GM12864 (cell line): Measurements from ENCODE around the gene MRGPRF.
"Not testable (repeated sequence)": the region's sequence is repeated elsewhere in the genome, so short reads cannot be mapped to it uniquely, and the experiment has no call there.

Experiments
- DNase-seq: peaks from one replicate; pipeline ENCODE4 v3.0.0-alpha.2; 2011; ENCODE audit warnings: low read depth
- H3K4me3 ChIP-seq: 2 replicates; pipeline ENCODE4 v1.5.1; 2011; ENCODE audit warnings: mild to moderate bottlenecking, low read depth, low read length, control low read depth
- TF ChIP-seq, protein P1 (sequence below): IDR thresholded peaks from 2 replicates; pipeline ENCODE4 v1.5.1; 2011; ENCODE audit warnings: low read depth, mild to moderate bottlenecking, moderate library complexity, low read length, control low read depth, inconsistent platforms; ENCODE audit errors: missing control alignments

The MRGPRF gene

DNA sequence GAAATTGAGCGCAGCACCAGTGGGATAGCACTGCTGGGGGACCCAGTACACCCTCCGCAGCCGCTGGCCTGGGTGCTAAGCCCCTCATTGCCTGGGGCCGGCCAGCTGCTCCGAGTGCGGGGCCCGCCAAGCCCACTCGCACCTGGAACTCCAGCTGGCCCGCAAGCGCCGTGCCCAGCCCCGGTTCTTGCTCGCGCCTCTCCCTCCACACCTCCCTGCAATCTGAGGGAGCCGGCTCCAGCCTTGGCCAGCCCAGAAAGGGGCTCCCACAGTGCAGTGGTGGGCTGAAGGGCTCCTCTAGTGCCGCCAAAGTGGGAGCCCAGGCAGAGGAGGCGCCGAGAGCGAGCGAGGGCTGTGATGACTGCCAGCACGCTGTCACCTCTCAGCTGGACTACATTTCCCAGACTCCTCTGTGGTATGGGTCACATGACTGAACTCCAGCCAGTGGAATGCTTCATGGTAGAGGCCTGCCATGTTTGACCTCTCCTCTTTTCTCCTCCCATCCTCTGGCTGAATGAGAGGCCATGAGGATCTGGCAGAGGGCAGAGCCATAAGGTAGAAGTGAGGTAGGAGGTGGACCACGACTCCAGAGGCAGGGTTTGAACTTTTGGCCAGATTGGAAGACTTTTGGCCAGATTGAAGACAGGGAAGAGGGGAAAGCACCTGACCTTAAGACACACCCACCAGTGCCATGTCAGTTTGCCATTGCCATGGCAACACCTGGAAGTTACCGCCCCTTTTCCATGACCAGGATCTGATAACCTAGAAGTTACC is 38.4 kb downstream of the MRGPRF start:
- no peak for DNase-seq
- no peak overlapping the region for H3K4me3 ChIP-seq
- TF ChIP-seq, protein P1, sequence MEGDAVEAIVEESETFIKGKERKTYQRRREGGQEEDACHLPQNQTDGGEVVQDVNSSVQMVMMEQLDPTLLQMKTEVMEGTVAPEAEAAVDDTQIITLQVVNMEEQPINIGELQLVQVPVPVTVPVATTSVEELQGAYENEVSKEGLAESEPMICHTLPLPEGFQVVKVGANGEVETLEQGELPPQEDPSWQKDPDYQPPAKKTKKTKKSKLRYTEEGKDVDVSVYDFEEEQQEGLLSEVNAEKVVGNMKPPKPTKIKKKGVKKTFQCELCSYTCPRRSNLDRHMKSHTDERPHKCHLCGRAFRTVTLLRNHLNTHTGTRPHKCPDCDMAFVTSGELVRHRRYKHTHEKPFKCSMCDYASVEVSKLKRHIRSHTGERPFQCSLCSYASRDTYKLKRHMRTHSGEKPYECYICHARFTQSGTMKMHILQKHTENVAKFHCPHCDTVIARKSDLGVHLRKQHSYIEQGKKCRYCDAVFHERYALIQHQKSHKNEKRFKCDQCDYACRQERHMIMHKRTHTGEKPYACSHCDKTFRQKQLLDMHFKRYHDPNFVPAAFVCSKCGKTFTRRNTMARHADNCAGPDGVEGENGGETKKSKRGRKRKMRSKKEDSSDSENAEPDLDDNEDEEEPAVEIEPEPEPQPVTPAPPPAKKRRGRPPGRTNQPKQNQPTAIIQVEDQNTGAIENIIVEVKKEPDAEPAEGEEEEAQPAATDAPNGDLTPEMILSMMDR = no peak

DNA sequence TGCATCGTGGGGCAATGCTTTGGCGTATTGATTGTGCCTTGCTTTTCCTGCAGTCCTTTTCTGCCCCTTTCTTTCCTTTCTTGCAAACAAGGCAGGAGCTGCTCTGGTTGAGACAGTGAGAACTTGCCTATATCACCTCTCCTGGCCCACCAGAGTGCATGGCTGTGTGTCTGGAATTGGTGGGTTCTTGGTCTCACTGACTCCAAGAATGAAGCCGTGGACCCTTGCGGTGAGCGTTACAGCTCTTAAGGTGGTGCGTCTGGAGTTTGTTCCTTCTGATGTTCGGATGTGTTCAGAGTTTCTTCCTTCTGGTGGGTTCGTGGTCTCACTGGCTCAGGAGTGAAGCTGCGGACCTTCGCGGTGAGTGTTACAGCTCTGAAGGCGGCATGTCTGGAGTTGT is 39.3 kb downstream of the MRGPRF start:
- not testable (repeated sequence) for DNase-seq, H3K4me3 ChIP-seq

DNA sequence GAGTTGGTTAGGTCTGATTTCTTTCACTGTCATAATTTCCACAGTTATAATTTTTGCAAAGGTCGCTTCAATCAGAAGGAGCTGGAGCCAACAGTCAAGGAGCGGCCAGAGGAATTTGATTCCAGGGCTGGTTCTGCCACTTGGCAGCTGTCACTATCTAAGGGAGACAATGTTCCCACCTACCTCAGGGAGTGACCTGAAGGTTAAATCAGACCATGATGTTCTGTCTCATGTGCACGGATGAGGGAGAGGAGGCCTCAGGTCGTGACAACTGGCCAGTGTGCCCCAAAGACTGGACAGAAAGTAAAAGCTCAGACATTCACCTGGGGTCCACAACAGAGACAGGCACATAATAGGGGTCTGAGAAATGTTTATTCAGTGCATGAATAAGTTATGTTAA is 39.8 kb downstream of the MRGPRF start:
- no peak overlapping the region for H3K4me3 ChIP-seq
- no peak for DNase-seq
- TF ChIP-seq, protein P1 = no peak

DNA sequence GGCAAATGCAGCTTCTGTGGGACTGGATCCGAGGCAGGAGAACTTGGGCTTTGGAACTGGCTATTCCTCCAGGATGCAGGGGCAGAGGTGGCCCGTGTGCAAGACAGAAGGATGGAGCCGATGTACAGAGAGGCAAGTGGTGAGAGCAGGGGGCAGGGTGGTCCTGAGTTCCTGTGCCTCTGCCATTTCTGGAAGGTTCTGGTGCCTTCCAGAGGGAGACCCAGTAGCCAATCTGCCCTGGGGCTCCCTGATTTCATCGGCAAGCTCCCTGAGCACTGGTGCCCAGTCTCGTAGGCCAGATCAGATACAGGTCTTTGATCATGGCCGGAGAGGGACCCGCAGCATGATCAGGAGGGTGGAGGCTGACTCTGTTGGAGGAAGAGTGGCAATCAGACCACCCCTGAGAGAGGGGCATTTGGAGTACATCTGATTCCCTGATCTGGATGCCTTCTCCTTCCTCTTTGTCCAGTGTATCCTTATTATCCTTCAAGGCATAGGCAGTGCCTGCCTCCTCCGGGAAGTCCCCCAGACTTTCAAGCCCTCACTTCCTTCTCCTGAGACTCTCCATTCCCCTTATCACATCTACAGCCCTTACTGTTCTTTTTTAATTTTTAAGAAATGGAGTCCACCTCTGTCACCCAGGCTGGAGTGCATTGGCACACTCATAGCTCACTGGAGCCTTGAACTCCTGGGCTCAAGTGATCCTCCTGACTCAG is 42.0 kb downstream of the MRGPRF start:
- H3K4me3 ChIP-seq = no peak overlapping the region
- TF ChIP-seq, protein P1 = no peak
- DNase-seq = no peak

DNA sequence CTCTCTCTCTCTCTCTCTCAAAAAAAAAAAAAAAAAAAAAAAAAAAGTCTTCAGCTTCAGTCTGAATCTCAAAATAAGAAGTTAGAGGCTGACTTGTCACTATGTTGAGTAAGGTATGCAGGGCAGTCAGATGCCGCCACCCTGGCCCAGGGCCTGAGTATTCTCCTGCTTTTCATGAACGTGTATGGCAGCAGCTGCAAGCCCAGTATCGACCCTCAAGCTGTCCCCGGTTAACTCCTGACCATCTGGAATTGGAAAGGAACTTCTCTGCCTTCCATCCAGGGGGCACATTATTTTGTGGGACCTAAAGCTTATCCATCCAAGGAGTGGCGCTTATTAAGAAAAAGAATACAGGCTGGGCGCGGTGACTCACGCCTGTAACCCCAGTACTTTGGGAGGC is 43.7 kb downstream of the MRGPRF start:
- DNase-seq = no peak
- H3K4me3 ChIP-seq = no peak overlapping the region

DNA sequence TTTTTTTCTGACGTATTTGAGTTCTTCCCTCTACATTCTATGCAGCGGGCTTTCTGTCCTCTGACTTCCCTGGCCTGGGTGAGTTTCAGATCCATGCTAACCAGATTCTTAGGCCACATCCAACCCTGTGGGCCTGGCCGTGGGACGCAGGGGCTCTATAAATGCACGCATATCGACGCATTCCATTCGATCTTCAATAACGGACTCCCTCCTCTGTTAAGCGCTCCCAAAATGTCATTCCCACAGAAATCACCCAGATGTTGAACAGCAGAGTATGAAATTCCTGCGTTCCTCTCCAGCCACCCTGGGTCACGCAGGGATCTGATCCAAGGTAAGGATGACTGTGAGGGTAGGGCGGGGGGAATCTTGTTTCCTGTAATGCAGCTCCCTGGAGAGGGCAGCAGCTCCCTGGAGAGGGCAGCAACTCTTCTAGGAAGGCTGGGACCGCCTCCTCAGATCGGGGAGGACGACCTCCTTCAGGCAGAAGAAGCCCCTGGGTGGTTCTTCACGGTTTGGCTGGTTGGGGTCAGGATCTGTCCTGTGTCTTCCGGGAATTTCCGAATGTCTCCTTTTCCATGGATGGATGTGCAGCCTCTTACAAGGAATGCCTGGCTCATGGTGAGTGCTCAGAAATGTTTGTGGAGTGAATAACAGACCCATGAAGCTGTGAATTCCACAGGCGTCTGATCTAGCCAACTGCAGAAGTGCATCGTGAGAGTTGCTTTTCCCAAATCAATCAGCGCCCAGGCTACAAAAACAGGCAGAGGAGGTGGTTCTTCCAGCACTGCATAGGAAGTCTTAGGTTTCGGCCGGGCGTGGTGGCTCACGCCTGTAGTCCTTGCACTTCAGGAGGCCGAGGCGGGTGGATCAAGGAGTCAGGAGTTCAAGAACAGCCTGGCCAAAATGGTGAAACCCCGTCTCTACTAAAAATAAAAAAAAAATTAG is 44.5 kb downstream of the MRGPRF start:
- TF ChIP-seq, protein P1 = no peak
- no peak overlapping the region for H3K4me3 ChIP-seq
- DNase-seq = no peak

More for the DNA sequence above, 43.7 kb downstream of the MRGPRF start:
- TF ChIP-seq, protein P1 = no peak
